ENCODE measurements around the gene CACNA1E. TPM values are rescaled to one million over a fixed set of nuclear protein-coding genes. Genes with fewer than 3 reads are reported as not detected.

CACNA1E gene
- total and polyA plus RNA-seq, 2 experiments from 2014 or later: 1.1 to 1.7 TPM

DNA sequence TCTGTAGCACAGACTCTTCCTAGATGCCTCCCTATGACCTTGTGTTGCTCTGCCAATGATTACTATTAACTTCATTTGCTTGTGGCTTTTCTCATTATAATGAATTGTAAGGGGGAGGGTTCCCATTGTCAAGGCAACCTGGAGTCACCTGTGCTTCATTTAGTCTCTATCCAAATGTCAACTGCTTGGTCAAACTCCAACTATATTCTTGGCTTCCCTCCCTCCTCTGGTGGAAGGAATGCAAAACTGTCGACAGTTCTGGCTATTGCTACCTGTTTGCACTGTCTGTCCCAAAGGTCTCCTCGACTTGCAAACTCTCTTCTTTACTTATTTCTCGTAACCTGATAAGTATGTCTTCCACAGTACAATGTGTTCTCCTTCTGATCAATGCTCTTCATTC lies 100.3 kb downstream of the CACNA1E start:
- no peaks in the 10 kb centered on the region for H3K9me2 ChIP-seq (replicated peaks; ENCODE audit: insufficient read depth)
- no peaks in the 10 kb centered on the region for H3K36me3 ChIP-seq (replicated peaks; ENCODE audit: insufficient read depth, low read depth)
- no peaks in the 10 kb centered on the region for H4K20me1 ChIP-seq (ENCODE audit: insufficient read depth, poor library complexity, severe bottlenecking)
- H2AFZ ChIP-seq: no peak overlapping the region
- no peak overlapping the region for H3K27ac ChIP-seq
- WGBS (ENCODE audit: low lambda C conversion rate, missing lambda C conversion rate): 31% methylated on average over 3 of the region's 3 CpGs
- H3K4me3 ChIP-seq: no peak overlapping the region
- H3K27me3 ChIP-seq: no peaks in the 10 kb centered on the region
- TF ChIP-seq EZH2phosphoT487 (IDR thresholded peaks at IDR 0.05; ENCODE audit: low read depth, severe bottlenecking, unreplicated experiment): no peak
- TF ChIP-seq, protein P1, sequence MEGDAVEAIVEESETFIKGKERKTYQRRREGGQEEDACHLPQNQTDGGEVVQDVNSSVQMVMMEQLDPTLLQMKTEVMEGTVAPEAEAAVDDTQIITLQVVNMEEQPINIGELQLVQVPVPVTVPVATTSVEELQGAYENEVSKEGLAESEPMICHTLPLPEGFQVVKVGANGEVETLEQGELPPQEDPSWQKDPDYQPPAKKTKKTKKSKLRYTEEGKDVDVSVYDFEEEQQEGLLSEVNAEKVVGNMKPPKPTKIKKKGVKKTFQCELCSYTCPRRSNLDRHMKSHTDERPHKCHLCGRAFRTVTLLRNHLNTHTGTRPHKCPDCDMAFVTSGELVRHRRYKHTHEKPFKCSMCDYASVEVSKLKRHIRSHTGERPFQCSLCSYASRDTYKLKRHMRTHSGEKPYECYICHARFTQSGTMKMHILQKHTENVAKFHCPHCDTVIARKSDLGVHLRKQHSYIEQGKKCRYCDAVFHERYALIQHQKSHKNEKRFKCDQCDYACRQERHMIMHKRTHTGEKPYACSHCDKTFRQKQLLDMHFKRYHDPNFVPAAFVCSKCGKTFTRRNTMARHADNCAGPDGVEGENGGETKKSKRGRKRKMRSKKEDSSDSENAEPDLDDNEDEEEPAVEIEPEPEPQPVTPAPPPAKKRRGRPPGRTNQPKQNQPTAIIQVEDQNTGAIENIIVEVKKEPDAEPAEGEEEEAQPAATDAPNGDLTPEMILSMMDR (IDR thresholded peaks at IDR 0.05; ENCODE audit: poor library complexity): peak; percentile 47
- TF ChIP-seq EZH2 (IDR thresholded peaks at IDR 0.05; ENCODE audit: borderline replicate concordance): no peak
- DNase-seq (ENCODE audit: low spot score): peak; percentile 64
- no peaks in the 10 kb centered on the region for H3K9me3 ChIP-seq (ENCODE audit: low read depth)
- H3K4me2 ChIP-seq: no peak overlapping the region
- H3K4me1 ChIP-seq (ENCODE audit: insufficient read depth): peaks cover 6% of the 10 kb centered on the region
- H3K79me2 ChIP-seq: no peaks in the 10 kb centered on the region

DNA sequence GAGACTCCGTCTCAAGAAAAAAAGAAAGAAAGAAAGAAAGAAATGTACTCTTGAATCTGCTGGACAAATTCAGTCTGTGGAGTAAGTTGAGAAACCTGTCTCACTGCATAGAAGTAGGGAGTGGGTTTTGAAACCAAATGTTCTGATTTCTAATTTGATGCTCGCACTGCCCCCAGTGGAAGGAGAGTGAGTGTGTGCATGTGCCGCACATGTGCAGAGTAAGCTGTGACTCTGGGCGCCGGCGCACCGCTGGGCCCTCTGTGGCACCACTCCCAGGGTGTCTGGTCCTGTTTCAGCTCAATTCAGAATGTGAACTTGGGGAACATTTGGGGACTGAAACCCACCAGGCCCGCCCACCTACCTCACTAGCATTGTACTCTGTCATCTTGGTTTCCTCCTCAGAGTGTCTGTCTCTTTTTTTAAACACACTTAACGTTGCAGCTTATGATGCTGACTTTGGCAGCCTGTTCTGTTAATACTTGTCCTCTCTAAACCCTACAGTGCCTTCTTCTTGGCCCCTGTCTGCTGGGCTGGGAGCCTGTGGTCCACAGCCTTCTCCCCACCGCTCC lies 104.6 kb downstream of the CACNA1E start:
- H4K20me1 ChIP-seq (ENCODE audit: insufficient read depth, poor library complexity, severe bottlenecking): no peaks in the 10 kb centered on the region
- TF ChIP-seq EZH2phosphoT487 (IDR thresholded peaks at IDR 0.05; ENCODE audit: low read depth, severe bottlenecking, unreplicated experiment) (no peak), EZH2 (IDR thresholded peaks at IDR 0.05; ENCODE audit: borderline replicate concordance) (no peak)
- TF ChIP-seq, protein P1 (IDR thresholded peaks at IDR 0.05; ENCODE audit: poor library complexity): peak; percentile 9

DNA sequence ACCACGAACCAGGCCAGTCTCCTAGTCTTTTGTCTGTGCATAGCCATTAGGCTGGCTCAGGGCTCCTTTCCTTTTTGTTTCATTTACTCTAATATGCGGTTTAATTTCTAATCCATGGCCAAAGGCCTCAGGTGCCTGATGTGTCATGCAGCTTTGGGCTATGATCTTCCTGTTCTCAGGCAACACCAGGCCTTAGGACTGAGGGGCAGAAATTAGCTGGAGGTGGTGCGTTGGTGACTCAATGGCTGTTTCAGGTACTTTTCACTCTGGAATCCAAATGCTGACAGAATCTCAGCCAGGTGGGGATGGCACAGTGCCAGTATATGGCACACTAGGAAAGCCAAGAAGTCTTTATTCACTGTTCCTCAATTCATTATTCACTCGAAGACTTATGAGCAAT lies 105.3 kb downstream of the CACNA1E start:
- Histone ChIP-seq H3K27me3 (no peaks in the 10 kb centered on the region), H4K20me1 (ENCODE audit: insufficient read depth, poor library complexity, severe bottlenecking) (no peaks in the 10 kb centered on the region), H3K79me2 (no peaks in the 10 kb centered on the region), H3K36me3 (replicated peaks; ENCODE audit: insufficient read depth, low read depth) (no peaks in the 10 kb centered on the region), H3K4me1 (ENCODE audit: insufficient read depth) (peaks cover 14% of the 10 kb centered on the region), H2AFZ (no peak overlapping the region), H3K9me2 (replicated peaks; ENCODE audit: insufficient read depth) (no peaks in the 10 kb centered on the region), H3K4me3 (no peak overlapping the region), H3K9me3 (ENCODE audit: low read depth) (no peaks in the 10 kb centered on the region), H3K27ac (no peak overlapping the region), H3K4me2 (no peak overlapping the region)
- DNase-seq (ENCODE audit: low spot score): no peak
- WGBS (ENCODE audit: low lambda C conversion rate, missing lambda C conversion rate): 91% methylated on average over 4 of the region's 4 CpGs
- TF ChIP-seq, protein P1 (IDR thresholded peaks at IDR 0.05; ENCODE audit: poor library complexity): no peak
- TF ChIP-seq EZH2phosphoT487 (IDR thresholded peaks at IDR 0.05; ENCODE audit: low read depth, severe bottlenecking, unreplicated experiment) (no peak), EZH2 (IDR thresholded peaks at IDR 0.05; ENCODE audit: borderline replicate concordance) (no peak)

More for the DNA sequence above, 104.6 kb downstream of the CACNA1E start:
- H3K4me3 ChIP-seq: no peak overlapping the region
- H3K9me3 ChIP-seq (ENCODE audit: low read depth): no peaks in the 10 kb centered on the region
- H3K27me3 ChIP-seq: no peaks in the 10 kb centered on the region
- H3K4me1 ChIP-seq (ENCODE audit: insufficient read depth): peaks cover 14% of the 10 kb centered on the region
- no peaks in the 10 kb centered on the region for H3K79me2 ChIP-seq
- H3K36me3 ChIP-seq (replicated peaks; ENCODE audit: insufficient read depth, low read depth): no peaks in the 10 kb centered on the region
- no peak overlapping the region for H3K27ac ChIP-seq
- no peak overlapping the region for H3K4me2 ChIP-seq
- no peak overlapping the region for H2AFZ ChIP-seq
- no peak for DNase-seq (ENCODE audit: low spot score)
- whole genome bisulfite sequencing (ENCODE audit: low lambda C conversion rate, missing lambda C conversion rate): 89% methylated on average over 10 of the region's 10 CpGs
- H3K9me2 ChIP-seq (replicated peaks; ENCODE audit: insufficient read depth): no peaks in the 10 kb centered on the region

All from hepatocyte (in vitro differentiated cells).